Left renal pelvis (tissue), 4 donors: ENCODE results near the gene KRTAP13-1. TPM values are rescaled to one million over a fixed set of nuclear protein-coding genes. Genes with fewer than 3 reads are reported as not detected.

Experiments used
- polyA plus RNA-seq, 4 donors: library from polyadenylated mRNA; unstranded; fragments of 120-200 nt; gene quantifications; one replicate each; pipeline ENCODE4 v1.2.1, GENCODE V29; 2013; ENCODE audit not compliant: insufficient read length in 4 of 4

KRTAP13-1 gene
- polyA plus RNA-seq, 4 donors: not detected

Other genes with a start within 250 kb of the KRTAP13-1 start
- not detected for gene CLDN17, start 229.2 kb upstream of the KRTAP13-1 start, polyA plus RNA-seq
- 10 to 100 TPM in 3 of 4 donors, 1 to 10 TPM in 1; 1.1 to 81.3 (median 59.7) TPM for gene CLDN8, start 179.9 kb upstream of the KRTAP13-1 start, polyA plus RNA-seq
- gene KRTAP24-1, start 113.1 kb upstream of the KRTAP13-1 start, polyA plus RNA-seq: not detected
- not detected for gene KRTAP25-1, start 106.5 kb upstream of the KRTAP13-1 start, polyA plus RNA-seq
- not detected for gene KRTAP26-1, start 75.7 kb upstream of the KRTAP13-1 start, polyA plus RNA-seq
- gene KRTAP27-1, start 58.3 kb upstream of the KRTAP13-1 start, polyA plus RNA-seq: not detected
- gene KRTAP23-1, start 47.4 kb upstream of the KRTAP13-1 start, polyA plus RNA-seq: not detected
- gene KRTAP13-2, start 23.8 kb upstream of the KRTAP13-1 start, polyA plus RNA-seq: not detected
- gene KRTAP13-3, start 29.9 kb downstream of the KRTAP13-1 start, polyA plus RNA-seq: not detected
- not detected for gene KRTAP13-4, start 34.2 kb downstream of the KRTAP13-1 start, polyA plus RNA-seq
- not detected for gene KRTAP15-1, start 44.2 kb downstream of the KRTAP13-1 start, polyA plus RNA-seq
- not detected for gene KRTAP19-1, start 84.3 kb downstream of the KRTAP13-1 start, polyA plus RNA-seq
- not detected for gene KRTAP19-2, start 91.4 kb downstream of the KRTAP13-1 start, polyA plus RNA-seq
- not detected for gene KRTAP19-3, start 96.0 kb downstream of the KRTAP13-1 start, polyA plus RNA-seq
- gene KRTAP19-4, start 101.1 kb downstream of the KRTAP13-1 start, polyA plus RNA-seq: not detected
- gene KRTAP19-5, start 106.1 kb downstream of the KRTAP13-1 start, polyA plus RNA-seq: not detected
- not detected for gene KRTAP19-6, start 145.8 kb downstream of the KRTAP13-1 start, polyA plus RNA-seq
- gene KRTAP19-7, start 165.3 kb downstream of the KRTAP13-1 start, polyA plus RNA-seq: not detected
- not detected for gene KRTAP22-2, start 194.4 kb downstream of the KRTAP13-1 start, polyA plus RNA-seq
- not detected for gene KRTAP6-3, start 196.4 kb downstream of the KRTAP13-1 start, polyA plus RNA-seq
- not detected for gene KRTAP6-2, start 202.9 kb downstream of the KRTAP13-1 start, polyA plus RNA-seq
- gene KRTAP22-1, start 205.1 kb downstream of the KRTAP13-1 start, polyA plus RNA-seq: not detected
- not detected for gene KRTAP6-1, start 217.9 kb downstream of the KRTAP13-1 start, polyA plus RNA-seq
- not detected for gene KRTAP20-1, start 220.4 kb downstream of the KRTAP13-1 start, polyA plus RNA-seq
- not detected for gene KRTAP20-4, start 224.6 kb downstream of the KRTAP13-1 start, polyA plus RNA-seq
- not detected for gene KRTAP20-2, start 239.2 kb downstream of the KRTAP13-1 start, polyA plus RNA-seq
- not detected for gene KRTAP20-3, start 246.8 kb downstream of the KRTAP13-1 start, polyA plus RNA-seq